A549 (cell line): ENCODE measurements around the gene NTN1. TPM values are rescaled to one million over a fixed set of nuclear protein-coding genes. Genes with fewer than 3 reads are reported as not detected.
A peak's percentile ranks its signal among the peaks of the same experiment; 100 is the strongest.
"Not testable (repeated sequence)": the region's sequence is repeated elsewhere in the genome, so short reads cannot be mapped to it uniquely, and the experiment has no call there.

ENCODE experiments used
- ATAC-seq, 2 experiments: fragments of 200-7000 bp in 1 of 2; fragments of >200 bp in 1 of 2; cut with Nextera tagmentation in 1 of 2; cut with Tn5 transposase in 1 of 2; 3 replicates each; pipeline versions ENCODE4 v1.8.0 to v1.9.1; 2018 to 2020; ENCODE audit warnings: mild to moderate bottlenecking in 1 of 2, moderate library complexity in 1 of 2
- CTCF ChIA-PET: fragments of 300-600 bp; sonication (Branson Sonifier 250); formaldehyde crosslinking; extraction: SDS; loops from one replicate; lab custom pipeline; 2021; ENCODE audit warnings: antibody characterized with exemption, inconsistent platforms; lab: Yijun Ruan, JAX
- POLR2A ChIA-PET: fragments of 350-600 bp; formaldehyde crosslinking; extraction: SDS; loops from one replicate; lab custom pipeline; 2021; ENCODE audit warnings: antibody characterized with exemption, inconsistent platforms; lab: Yijun Ruan, JAX
- DNase-seq, 2 experiments: peaks; one replicate each; pipeline versions ENCODE4 v3.0.0 to v3.0.0-alpha.2; 2011 to 2016; ENCODE audit warnings: low read depth in 1 of 2, low spot score in 1 of 2
- FAIRE-seq: peaks from 2 replicates; lab custom pipeline; 2011; peaks lifted over from hg19 to GRCh38; lab: Jason Lieb, UNC
- H3K27ac ChIP-seq, 2 experiments: fragments of >200 bp; sonication (Bioruptor Twin); formaldehyde crosslinking; 3 replicates each; pipeline ENCODE4 v1.5.1; 2016 to 2017
- H3K4me1 ChIP-seq: fragments of >200 bp; sonication (Bioruptor Twin); formaldehyde crosslinking; 3 replicates; pipeline ENCODE4 v1.6.1; 2016
- H3K4me2 ChIP-seq: fragments of >200 bp; sonication (Bioruptor Twin); formaldehyde crosslinking; 3 replicates; pipeline ENCODE4 v1.6.1; 2016
- H3K4me3 ChIP-seq: fragments of >200 bp; sonication (Bioruptor Twin); formaldehyde crosslinking; 3 replicates; pipeline ENCODE4 v1.5.1; 2016
- H3K9me3 ChIP-seq: fragments of >200 bp; sonication (Bioruptor Twin); formaldehyde crosslinking; 3 replicates; pipeline ENCODE4 v1.6.1; 2016
- BHLHE40 ChIP-seq: IDR thresholded peaks from 2 replicates; pipeline ENCODE4 v1.6.1; 2012; ENCODE audit warnings: low read depth, low read length, inconsistent platforms
- NPAS2 ChIP-seq: fragments of 250-450 bp; sonication (Bioruptor Pico); IDR thresholded peaks from 2 replicates; pipeline ENCODE4 v1.8.0; 2022; ENCODE audit warnings: mild to moderate bottlenecking, moderate library complexity, borderline replicate concordance
- RAD21 ChIP-seq, 2 experiments: fragments of >200 bp in 1 of 2; sonication (Bioruptor Twin) in 1 of 2; formaldehyde crosslinking in 1 of 2; IDR thresholded peaks in 1 of 2; conservative IDR thresholded peaks in 1 of 2; 2 replicates in 1 of 2; 3 replicates in 1 of 2; pipeline ENCODE4 v1.6.1; 2012 to 2018; ENCODE audit warnings: inconsistent platforms in 1 of 2
- SMC3 ChIP-seq: fragments of >200 bp; sonication (Bioruptor Twin); formaldehyde crosslinking; IDR thresholded peaks from 3 replicates; pipeline ENCODE4 v1.6.1; 2018; ENCODE audit warnings: inconsistent platforms
- WGBS: methylation state at CpG from one replicate; pipeline ENCODE4 v1.1.6; 2017; ENCODE audit errors: missing lambda C conversion rate; 5-methylcytosine and 5-hydroxymethylcytosine counted together
- polyA plus RNA-seq, 4 experiments: library from polyadenylated mRNA; depleted of rRNA in 3 of 4; stranded (reverse); fragments of >200 nt; fragmentation: RNase III in 1 of 4; extraction: RNeasy Plus Mini Kit Qiagen cat#74134 plus additional on column Dnase treatment in 1 of 4; gene quantifications; 2 replicates in 3 of 4; 3 replicates in 1 of 4; pipeline ENCODE4 v1.2.3, GENCODE V29; 2011 to 2017
- TF ChIP-seq, protein P1 (sequence below): fragments of 450-650 bp; IDR thresholded peaks from 2 replicates; pipeline ENCODE4 v1.6.1; 2014; ENCODE audit warnings: antibody characterized with exemption
- TF ChIP-seq, protein P2 (sequence below): fragments of >200 bp; sonication (Bioruptor Twin); formaldehyde crosslinking; IDR thresholded peaks from 3 replicates; pipeline ENCODE4 v1.5.1; 2016

NTN1 gene
- polyA plus RNA-seq, 2 of the 4 experiments (the other 2 are of a cell fraction), result 0.12 to 0.13 TPM

DNA sequence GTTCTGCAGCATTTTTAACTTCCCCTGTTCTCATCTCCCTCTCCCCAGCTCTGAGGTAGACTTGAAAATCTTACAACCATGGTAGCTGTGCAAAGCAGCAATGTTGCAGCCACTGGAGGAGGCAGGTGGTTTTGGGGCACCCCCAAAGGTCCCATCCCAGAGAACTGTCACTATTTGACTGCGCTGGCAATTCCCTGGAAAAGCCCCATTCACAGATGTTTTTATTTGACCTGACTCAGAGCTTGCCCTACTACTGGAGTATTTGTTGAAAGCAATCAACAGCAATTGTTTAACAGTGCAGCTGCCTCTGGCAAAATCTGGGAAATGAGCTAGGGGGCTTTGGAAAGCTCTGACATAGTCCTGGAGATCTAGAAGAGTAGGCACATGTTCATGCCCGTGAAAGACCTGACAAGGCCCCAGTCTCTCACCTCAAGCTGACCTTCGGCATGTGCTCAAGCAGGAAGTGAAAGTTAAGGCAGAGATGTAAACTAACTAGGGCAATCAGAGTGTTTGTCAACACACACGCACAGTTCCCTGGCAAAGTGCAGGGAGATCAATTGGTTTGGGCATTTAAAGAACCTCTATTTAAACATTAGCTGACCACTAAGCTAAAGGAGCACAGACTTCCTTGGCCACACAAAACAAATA lies 36.1 kb upstream of the NTN1 start:
- no peak overlapping the region for H3K4me2 ChIP-seq
- POLR2A ChIA-PET, result no interaction called here
- FAIRE-seq (no peak), DNase-seq (no peak), ATAC-seq (no peak)
- CTCF ChIA-PET, result interaction anchor here (0.7 to 3.3 kb wide), 8 partner anchors 9 to 514 kb away, joined by 3 to 16 read pairs (median 6); no protein-coding TSS in a partner anchor
- peaks cover 7% of the 10 kb centered on the region; the same call in 1 of the 3 replicates for H3K9me3 ChIP-seq
- TF ChIP-seq, protein P1, sequence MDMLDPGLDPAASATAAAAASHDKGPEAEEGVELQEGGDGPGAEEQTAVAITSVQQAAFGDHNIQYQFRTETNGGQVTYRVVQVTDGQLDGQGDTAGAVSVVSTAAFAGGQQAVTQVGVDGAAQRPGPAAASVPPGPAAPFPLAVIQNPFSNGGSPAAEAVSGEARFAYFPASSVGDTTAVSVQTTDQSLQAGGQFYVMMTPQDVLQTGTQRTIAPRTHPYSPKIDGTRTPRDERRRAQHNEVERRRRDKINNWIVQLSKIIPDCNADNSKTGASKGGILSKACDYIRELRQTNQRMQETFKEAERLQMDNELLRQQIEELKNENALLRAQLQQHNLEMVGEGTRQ, result no peak
- H3K4me1 ChIP-seq, result no peaks in the 10 kb centered on the region
- no peak overlapping the region for H3K4me3 ChIP-seq
- WGBS, result 21% methylated on average over 4 of the region's 4 CpGs
- H3K27ac ChIP-seq, result no peak overlapping the region

DNA sequence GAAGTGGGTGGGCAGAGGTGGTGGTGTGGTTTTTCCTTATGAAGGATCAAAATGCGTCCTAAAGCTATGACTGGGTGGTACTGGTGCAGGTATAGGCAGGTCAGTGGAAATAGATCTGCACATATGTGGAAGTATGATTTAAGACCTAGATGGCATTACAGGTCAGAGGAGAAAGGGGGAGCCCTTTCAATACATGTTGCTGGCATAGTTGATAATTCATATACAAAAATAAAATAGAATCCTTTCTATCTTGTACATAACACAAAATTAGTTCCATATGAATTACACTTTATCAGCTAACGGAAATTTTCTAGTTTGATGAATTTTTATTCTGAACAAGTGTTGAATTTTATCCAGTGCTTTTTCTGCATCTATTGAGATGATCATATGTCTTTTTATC lies 35.0 kb upstream of the NTN1 start:
- WGBS, result 22% methylated on average over 2 of the region's 2 CpGs
- Histone ChIP-seq H3K4me1 (no peaks in the 10 kb centered on the region), H3K9me3 (peaks cover 7% of the 10 kb centered on the region; the same call in 1 of the 3 replicates), H3K27ac (no peak overlapping the region), H3K4me3 (no peak overlapping the region), H3K4me2 (no peak overlapping the region)
- FAIRE-seq (peak; percentile 28), ATAC-seq (peak in 1 of 2 experiments; percentile 71; a peak in 2 of 6 replicates), DNase-seq (no peak)
- TF ChIP-seq, protein P2, sequence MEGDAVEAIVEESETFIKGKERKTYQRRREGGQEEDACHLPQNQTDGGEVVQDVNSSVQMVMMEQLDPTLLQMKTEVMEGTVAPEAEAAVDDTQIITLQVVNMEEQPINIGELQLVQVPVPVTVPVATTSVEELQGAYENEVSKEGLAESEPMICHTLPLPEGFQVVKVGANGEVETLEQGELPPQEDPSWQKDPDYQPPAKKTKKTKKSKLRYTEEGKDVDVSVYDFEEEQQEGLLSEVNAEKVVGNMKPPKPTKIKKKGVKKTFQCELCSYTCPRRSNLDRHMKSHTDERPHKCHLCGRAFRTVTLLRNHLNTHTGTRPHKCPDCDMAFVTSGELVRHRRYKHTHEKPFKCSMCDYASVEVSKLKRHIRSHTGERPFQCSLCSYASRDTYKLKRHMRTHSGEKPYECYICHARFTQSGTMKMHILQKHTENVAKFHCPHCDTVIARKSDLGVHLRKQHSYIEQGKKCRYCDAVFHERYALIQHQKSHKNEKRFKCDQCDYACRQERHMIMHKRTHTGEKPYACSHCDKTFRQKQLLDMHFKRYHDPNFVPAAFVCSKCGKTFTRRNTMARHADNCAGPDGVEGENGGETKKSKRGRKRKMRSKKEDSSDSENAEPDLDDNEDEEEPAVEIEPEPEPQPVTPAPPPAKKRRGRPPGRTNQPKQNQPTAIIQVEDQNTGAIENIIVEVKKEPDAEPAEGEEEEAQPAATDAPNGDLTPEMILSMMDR, result peak; percentile 21; the same call in 1 of the 3 replicates
- TF ChIP-seq NPAS2 (CRISPR knock-in tag), result no peak
- ChIA-PET CTCF (interaction anchor here (0.7 to 3.3 kb wide), 7 partner anchors 9 to 536 kb away, joined by 3 to 16 read pairs (median 4); no protein-coding TSS in a partner anchor), POLR2A (no interaction called here)

DNA sequence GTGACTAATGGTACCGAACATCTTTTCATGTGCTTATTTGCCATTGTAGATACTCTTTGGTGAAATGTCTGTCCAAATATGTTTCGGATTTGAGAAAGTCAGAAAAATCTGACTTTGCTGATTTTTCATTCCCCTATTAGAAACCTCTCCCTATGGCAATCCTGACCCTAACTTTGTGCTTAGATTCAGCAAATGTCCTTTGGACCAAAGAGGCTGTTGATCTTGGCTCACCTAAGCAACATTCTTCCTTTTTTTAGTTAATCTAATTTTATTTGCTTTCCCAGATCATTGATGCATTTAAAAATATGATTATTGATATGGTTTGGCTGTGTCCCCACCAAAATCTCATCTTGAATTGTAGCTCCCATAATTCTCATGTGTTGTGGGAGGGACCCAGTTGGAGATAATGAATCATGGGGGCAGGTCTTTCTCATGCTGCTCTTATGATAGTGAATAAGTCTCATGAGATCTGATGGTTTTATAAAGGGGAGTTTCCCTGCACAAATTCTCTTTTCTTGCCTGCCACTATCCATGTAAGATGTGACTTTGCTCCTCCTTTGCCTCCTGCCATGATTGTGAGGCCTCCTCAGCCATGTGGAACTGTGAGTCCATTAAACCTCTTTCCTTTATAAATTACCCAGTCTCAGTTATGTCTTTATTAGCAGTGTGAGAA lies 32.9 kb upstream of the NTN1 start:
- WGBS, result 41% methylated on average over 2 of the region's 2 CpGs
- POLR2A ChIA-PET, DNase-seq, FAIRE-seq, ATAC-seq, H3K9me3 ChIP-seq, H3K27ac ChIP-seq, H3K4me2 ChIP-seq, H3K4me1 ChIP-seq, H3K4me3 ChIP-seq: not testable (repeated sequence)
- CTCF ChIA-PET, result interaction anchor here (0.7 to 1.3 kb wide), 3 partner anchors 10 to 567 kb away, joined by 3 read pairs; no protein-coding TSS in a partner anchor

DNA sequence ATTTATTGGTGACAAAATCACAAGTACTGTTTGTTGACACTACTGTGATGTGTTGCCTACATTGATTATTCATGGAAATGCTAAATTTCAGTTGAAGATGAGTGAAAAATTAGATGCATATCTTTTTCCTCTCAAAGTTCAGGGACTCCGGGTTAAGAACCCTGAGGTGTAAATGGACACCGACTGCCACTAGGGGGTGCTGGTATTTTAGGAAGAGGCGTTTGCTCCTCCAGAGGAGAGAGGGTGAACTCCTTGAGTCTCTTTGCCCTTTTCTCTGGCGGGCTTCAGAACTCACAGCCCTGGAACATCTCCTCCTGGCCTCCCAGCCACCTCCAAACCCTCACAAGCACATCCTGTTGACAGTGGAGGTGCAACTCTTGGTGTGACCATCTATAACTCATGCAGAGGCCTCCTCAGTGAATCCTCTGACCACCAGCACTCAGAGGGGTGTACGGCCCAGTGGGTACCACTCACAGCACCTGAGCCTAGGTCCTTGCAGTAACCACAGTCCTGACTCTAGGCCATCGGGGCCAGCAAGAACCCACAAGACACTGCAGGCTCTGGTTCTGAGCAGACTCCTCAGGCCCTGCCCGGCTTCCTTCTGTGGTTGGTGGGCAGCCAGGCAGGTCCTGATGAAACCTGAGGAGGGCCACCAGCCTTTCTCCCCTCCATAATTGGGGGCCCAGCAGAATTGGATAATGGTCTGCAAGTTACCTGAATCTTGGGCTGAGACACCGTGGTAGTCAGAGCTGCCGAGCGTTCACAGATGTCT lies 29.6 kb upstream of the NTN1 start:
- ATAC-seq (peak; percentile 60 to 90), FAIRE-seq (peak; percentile 94), DNase-seq (peak; percentile 62 to 76)
- Histone ChIP-seq H3K4me3 (no peak overlapping the region), H3K4me1 (no peaks in the 10 kb centered on the region), H3K4me2 (no peak overlapping the region), H3K9me3 (no peaks in the 10 kb centered on the region), H3K27ac (no peak overlapping the region)
- WGBS, result 49% methylated on average over 8 of the region's 10 CpGs
- POLR2A ChIA-PET, result no interaction called here
- TF ChIP-seq SMC3, result peak; percentile 44; the same call in 2 of the 3 replicates
- TF ChIP-seq RAD21 (conservative IDR thresholded peaks at IDR 0.05 in 1 of 2, IDR thresholded peaks at IDR 0.05 in 1 of 2), result peak; percentile 54 to 72
- TF ChIP-seq, protein P2, result peak; percentile 64
- TF ChIP-seq BHLHE40, result no peak
- CTCF ChIA-PET, result interaction anchor here (0.5 to 1.6 kb wide), 8 partner anchors 20 to 1013 kb away, joined by 3 to 4 read pairs (median 3); no protein-coding TSS in a partner anchor
